ENCODE results near the gene PRKAG2. TPM values are rescaled to one million over a fixed set of nuclear protein-coding genes. Genes with fewer than 3 reads are reported as not detected.

The PRKAG2 gene
- total and polyA plus RNA-seq, 4 donors, result 3.6 to 25.1 (median 16.8) TPM

GRCh38 chr7:151585744-151586393 is 291.0 kb downstream of the PRKAG2 start:
- Histone ChIP-seq H3K9me3 (ENCODE audit: control insufficient read depth in 4 of 4, low read length in 3 of 4) (no peaks in the 10 kb centered on the region), H3K36me3 (ENCODE audit: control insufficient read depth in 4 of 4, insufficient read depth in 3 of 4, low read depth in 1 of 4, low read length in 3 of 4) (peaks cover 0 to 12% (median 7%) of the 10 kb centered on the region in 4 donors), H3K4me3 (ENCODE audit: low read depth in 1 of 3, low read length in 3 of 3) (no peak overlapping the region), H3K4me1 (ENCODE audit: control insufficient read depth in 4 of 4, insufficient read depth in 4 of 4, low read length in 3 of 4) (no peaks in the 10 kb centered on the region), H3K27ac (ENCODE audit: low read depth in 1 of 2, low read length in 2 of 2) (no peak overlapping the region), H3K27me3 (ENCODE audit: control insufficient read depth in 4 of 4, insufficient read depth in 4 of 4, low read length in 3 of 4) (no peaks in the 10 kb centered on the region), H3K9ac (ENCODE audit: low read depth in 1 of 2, low read length in 2 of 2) (no peak overlapping the region)
- DNase-seq (ENCODE audit: low spot score), result no peak
- TF ChIP-seq, protein P1, sequence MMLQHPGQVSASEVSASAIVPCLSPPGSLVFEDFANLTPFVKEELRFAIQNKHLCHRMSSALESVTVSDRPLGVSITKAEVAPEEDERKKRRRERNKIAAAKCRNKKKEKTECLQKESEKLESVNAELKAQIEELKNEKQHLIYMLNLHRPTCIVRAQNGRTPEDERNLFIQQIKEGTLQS (IDR thresholded peaks at IDR 0.05), result no peak
- TF ChIP-seq FOXA2 (IDR thresholded peaks at IDR 0.05) (no peak), SP1 (IDR thresholded peaks at IDR 0.05) (no peak), GABPA (IDR thresholded peaks at IDR 0.05 in 1 of 2, conservative IDR thresholded peaks at IDR 0.05 in 1 of 2) (no peak), YY1 (IDR thresholded peaks at IDR 0.05) (no peak), ZBTB33 (IDR thresholded peaks at IDR 0.05) (no peak), NR2F2 (IDR thresholded peaks at IDR 0.05) (no peak), EGR1 (IDR thresholded peaks at IDR 0.05; ENCODE audit: low read depth in 2 of 2) (no peak), HNF4A (conservative IDR thresholded peaks at IDR 0.05) (no peak), RAD21 (IDR thresholded peaks at IDR 0.05) (no peak), TAF1 (conservative IDR thresholded peaks at IDR 0.05) (no peak), HNF4G (IDR thresholded peaks at IDR 0.05) (no peak), RXRA (IDR thresholded peaks at IDR 0.05) (no peak), JUND (IDR thresholded peaks at IDR 0.05) (no peak), MAX (IDR thresholded peaks at IDR 0.05) (no peak)
- TF ChIP-seq, protein P2, sequence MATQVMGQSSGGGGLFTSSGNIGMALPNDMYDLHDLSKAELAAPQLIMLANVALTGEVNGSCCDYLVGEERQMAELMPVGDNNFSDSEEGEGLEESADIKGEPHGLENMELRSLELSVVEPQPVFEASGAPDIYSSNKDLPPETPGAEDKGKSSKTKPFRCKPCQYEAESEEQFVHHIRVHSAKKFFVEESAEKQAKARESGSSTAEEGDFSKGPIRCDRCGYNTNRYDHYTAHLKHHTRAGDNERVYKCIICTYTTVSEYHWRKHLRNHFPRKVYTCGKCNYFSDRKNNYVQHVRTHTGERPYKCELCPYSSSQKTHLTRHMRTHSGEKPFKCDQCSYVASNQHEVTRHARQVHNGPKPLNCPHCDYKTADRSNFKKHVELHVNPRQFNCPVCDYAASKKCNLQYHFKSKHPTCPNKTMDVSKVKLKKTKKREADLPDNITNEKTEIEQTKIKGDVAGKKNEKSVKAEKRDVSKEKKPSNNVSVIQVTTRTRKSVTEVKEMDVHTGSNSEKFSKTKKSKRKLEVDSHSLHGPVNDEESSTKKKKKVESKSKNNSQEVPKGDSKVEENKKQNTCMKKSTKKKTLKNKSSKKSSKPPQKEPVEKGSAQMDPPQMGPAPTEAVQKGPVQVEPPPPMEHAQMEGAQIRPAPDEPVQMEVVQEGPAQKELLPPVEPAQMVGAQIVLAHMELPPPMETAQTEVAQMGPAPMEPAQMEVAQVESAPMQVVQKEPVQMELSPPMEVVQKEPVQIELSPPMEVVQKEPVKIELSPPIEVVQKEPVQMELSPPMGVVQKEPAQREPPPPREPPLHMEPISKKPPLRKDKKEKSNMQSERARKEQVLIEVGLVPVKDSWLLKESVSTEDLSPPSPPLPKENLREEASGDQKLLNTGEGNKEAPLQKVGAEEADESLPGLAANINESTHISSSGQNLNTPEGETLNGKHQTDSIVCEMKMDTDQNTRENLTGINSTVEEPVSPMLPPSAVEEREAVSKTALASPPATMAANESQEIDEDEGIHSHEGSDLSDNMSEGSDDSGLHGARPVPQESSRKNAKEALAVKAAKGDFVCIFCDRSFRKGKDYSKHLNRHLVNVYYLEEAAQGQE (IDR thresholded peaks at IDR 0.05), result no peak
- TF ChIP-seq, protein P3, sequence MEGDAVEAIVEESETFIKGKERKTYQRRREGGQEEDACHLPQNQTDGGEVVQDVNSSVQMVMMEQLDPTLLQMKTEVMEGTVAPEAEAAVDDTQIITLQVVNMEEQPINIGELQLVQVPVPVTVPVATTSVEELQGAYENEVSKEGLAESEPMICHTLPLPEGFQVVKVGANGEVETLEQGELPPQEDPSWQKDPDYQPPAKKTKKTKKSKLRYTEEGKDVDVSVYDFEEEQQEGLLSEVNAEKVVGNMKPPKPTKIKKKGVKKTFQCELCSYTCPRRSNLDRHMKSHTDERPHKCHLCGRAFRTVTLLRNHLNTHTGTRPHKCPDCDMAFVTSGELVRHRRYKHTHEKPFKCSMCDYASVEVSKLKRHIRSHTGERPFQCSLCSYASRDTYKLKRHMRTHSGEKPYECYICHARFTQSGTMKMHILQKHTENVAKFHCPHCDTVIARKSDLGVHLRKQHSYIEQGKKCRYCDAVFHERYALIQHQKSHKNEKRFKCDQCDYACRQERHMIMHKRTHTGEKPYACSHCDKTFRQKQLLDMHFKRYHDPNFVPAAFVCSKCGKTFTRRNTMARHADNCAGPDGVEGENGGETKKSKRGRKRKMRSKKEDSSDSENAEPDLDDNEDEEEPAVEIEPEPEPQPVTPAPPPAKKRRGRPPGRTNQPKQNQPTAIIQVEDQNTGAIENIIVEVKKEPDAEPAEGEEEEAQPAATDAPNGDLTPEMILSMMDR (IDR thresholded peaks at IDR 0.05; ENCODE audit: low read depth, low read length, missing input control), result no peak
- WGBS, result 87% methylated on average over 18 of the region's 18 CpGs
